Endothelial cell of umbilical vein (primary cell): ENCODE data around the gene CNTN5. TPM values are rescaled to one million over a fixed set of nuclear protein-coding genes. Genes with fewer than 3 reads are reported as not detected.

Source experiments
- BruUV-seq: library from RNA; stranded (reverse); fragments of 400-500 nt; replicated peaks from 2 replicates; lab custom pipeline; 2021; lab: Mats Ljungman, UMichigan
- CTCF ChIA-PET: fragments of 300-600, 350-600 bp; sonication (Branson Sonifier 250); formaldehyde crosslinking; loops from one replicate; lab custom pipeline; 2021; ENCODE audit warnings: antibody characterized with exemption, inconsistent platforms; lab: Charles Lee
- POLR2A ChIA-PET: fragments of 300-600, 350-600 bp; sonication (Branson Sonifier 250); formaldehyde crosslinking; loops from one replicate; lab custom pipeline; 2021; ENCODE audit warnings: antibody characterized with exemption, inconsistent platforms; lab: Charles Lee
- DNase-seq: peaks from one replicate; pipeline ENCODE4 v3.0.0-alpha.2; 2011; ENCODE audit warnings: low read depth, low spot score
- FAIRE-seq: peaks from 2 replicates; lab custom pipeline; 2011; peaks lifted over from hg19 to GRCh38; lab: Jason Lieb, UNC
- H2AFZ ChIP-seq: 2 replicates; pipeline ENCODE4 v1.6.0; 2012; ENCODE audit warnings: low read depth, low read length, control low read depth, inconsistent platforms
- H3K27ac ChIP-seq: 2 replicates; pipeline ENCODE4 v1.5.1; 2011; ENCODE audit warnings: low read depth, mild to moderate bottlenecking, control low read depth, low read length, moderate library complexity; ENCODE audit not compliant: insufficient read depth
- H3K27me3 ChIP-seq, 2 experiments: 2 replicates each; pipeline versions ENCODE4 v1.6.0 to v1.6.1; 2011; ENCODE audit warnings: low read length in 2 of 2, mixed read lengths in 1 of 2; ENCODE audit not compliant: control insufficient read depth in 2 of 2, insufficient read depth in 2 of 2
- H3K36me3 ChIP-seq, 2 experiments: 2 replicates in 1 of 2; 3 replicates in 1 of 2; pipeline ENCODE4 v1.5.1; 2011; ENCODE audit warnings: low read length in 2 of 2, mild to moderate bottlenecking in 1 of 2, moderate library complexity in 1 of 2; ENCODE audit not compliant: control insufficient read depth in 2 of 2, insufficient read depth in 2 of 2; ENCODE audit errors: extremely low read depth in 1 of 2
- H3K4me1 ChIP-seq: 3 replicates; pipeline ENCODE4 v1.5.1; 2011; ENCODE audit warnings: mild to moderate bottlenecking, low read length; ENCODE audit not compliant: control insufficient read depth, insufficient read depth; ENCODE audit errors: extremely low read depth
- H3K4me2 ChIP-seq: 2 replicates; pipeline ENCODE4 v1.6.1; 2011; ENCODE audit warnings: low read length, control low read depth, mixed read lengths; ENCODE audit not compliant: insufficient read depth
- H3K4me3 ChIP-seq, 3 experiments: fragments of 200-600 bp in 1 of 3; sonication (generic), shearing (Covaris generic) in 1 of 3; replicated peaks in 1 of 3; 2 replicates each; pipeline ENCODE4 v1.5.1; 2011 to 2016; ENCODE audit warnings: control low read depth in 3 of 3, low read length in 3 of 3, mild to moderate bottlenecking in 2 of 3, inconsistent platforms in 1 of 3, low read depth in 1 of 3, moderate library complexity in 1 of 3; ENCODE audit not compliant: insufficient read depth in 1 of 3
- H3K79me2 ChIP-seq: 2 replicates; pipeline ENCODE4 v1.6.0; 2012; ENCODE audit warnings: low read length, inconsistent platforms; ENCODE audit not compliant: control insufficient read depth, insufficient read depth
- H3K9ac ChIP-seq: replicated peaks from 2 replicates; pipeline ENCODE3; 2011; ENCODE audit warnings: low read length, control low read depth; ENCODE audit not compliant: insufficient read depth; ENCODE audit errors: extremely low read depth
- H3K9me1 ChIP-seq: replicated peaks from 3 replicates; pipeline ENCODE4 v1.6.0; 2011; ENCODE audit warnings: mild to moderate bottlenecking, low read length; ENCODE audit not compliant: control insufficient read depth, insufficient read depth; ENCODE audit errors: extremely low read depth
- H3K9me3 ChIP-seq: replicated peaks from 2 replicates; pipeline ENCODE4 v1.5.1; 2012; ENCODE audit warnings: low read length, inconsistent platforms; ENCODE audit not compliant: control insufficient read depth, insufficient read depth
- H4K20me1 ChIP-seq: replicated peaks from 2 replicates; pipeline ENCODE3; 2011; ENCODE audit warnings: mild to moderate bottlenecking, low read length; ENCODE audit not compliant: control insufficient read depth, insufficient read depth; ENCODE audit errors: extremely low read depth
- EZH2 ChIP-seq: IDR thresholded peaks from 2 replicates; pipeline ENCODE4 v1.6.1; 2012; ENCODE audit warnings: borderline replicate concordance, low read depth, mild to moderate bottlenecking, moderate library complexity, low read length, inconsistent platforms; ENCODE audit not compliant: severe bottlenecking
- FOS ChIP-seq: IDR thresholded peaks from 2 replicates; pipeline ENCODE4 v1.6.1; 2011; ENCODE audit warnings: mild to moderate bottlenecking, low read length, moderate library complexity, borderline replicate concordance; ENCODE audit not compliant: insufficient read depth
- GATA2 ChIP-seq: IDR thresholded peaks from 2 replicates; pipeline ENCODE4 v1.7.0; 2011; ENCODE audit warnings: low read depth, mild to moderate bottlenecking, moderate library complexity, mixed read lengths, low read length; ENCODE audit not compliant: insufficient read length, insufficient read depth
- JUN ChIP-seq: IDR thresholded peaks from 2 replicates; pipeline ENCODE4 v1.6.1; 2011; ENCODE audit warnings: borderline replicate concordance, low read depth; ENCODE audit not compliant: insufficient read length, insufficient read depth
- MYC ChIP-seq: IDR thresholded peaks from one replicate; pipeline ENCODE4 v1.6.1; 2011; ENCODE audit warnings: mild to moderate bottlenecking, low read depth, low read length
- POLR2A ChIP-seq: IDR thresholded peaks from 2 replicates; pipeline ENCODE4 v1.6.1; 2012; ENCODE audit warnings: low read depth, mild to moderate bottlenecking, control low read depth, low read length
- POLR2AphosphoS5 ChIP-seq: IDR thresholded peaks from 2 replicates; pipeline ENCODE4 v1.6.1; 2012; ENCODE audit warnings: low read depth, mild to moderate bottlenecking, control low read depth, low read length, moderate library complexity; ENCODE audit not compliant: insufficient read depth
- dilution Hi-C: fragments of 300-500 bp; cut with MboI; formaldehyde crosslinking; loops from one replicate; pipeline ENCODE4 v1.15.0; 2019; ENCODE audit warnings: low sequenced_read_pairs; ENCODE audit not compliant: extremely low pct_ligation_motif_present
- intact Hi-C: fragments of 100-400 bp; cut with micrococcal nuclease; formaldehyde crosslinking; loops from one replicate; pipeline ENCODE4 v1.10.0; 2022
- polyA plus RNA-seq, 4 experiments: library from polyadenylated mRNA; depleted of rRNA in 3 of 4; stranded (reverse) in 3 of 4; unstranded in 1 of 4; fragments of >200 nt; gene quantifications; 2 replicates each; pipeline versions ENCODE4 v1.2.1 to v1.2.3, GENCODE V29; 2011 to 2012; ENCODE audit warnings: missing spikeins in 1 of 4
- total RNA-seq: library from RNA; stranded (reverse); gene quantifications from 2 replicates; pipeline ENCODE4 v1.2.3, GENCODE V29; 2021
- TF ChIP-seq, protein P1 (sequence below), 2 donors: IDR thresholded peaks; 1 replicate in 1 of 2; 2 replicates in 1 of 2; pipeline ENCODE4 v1.5.1; 2011; ENCODE audit warnings: low read length in 2 of 2, mild to moderate bottlenecking in 2 of 2, moderate library complexity in 2 of 2, control low read depth in 1 of 2, inconsistent platforms in 1 of 2, low read depth in 1 of 2; ENCODE audit not compliant: insufficient read depth in 1 of 2; ENCODE audit errors: extremely low read depth in 1 of 2
- TF ChIP-seq, protein P2 (sequence below): IDR thresholded peaks from 2 replicates; pipeline ENCODE4 v1.6.1; 2011; ENCODE audit not compliant: insufficient read depth, insufficient read length

Gene CNTN5
- total and polyA plus RNA-seq, 2 donors (not counting 3 experiments of a cell fraction or from before 2014, with no cell fraction given): not detected

DNA sequence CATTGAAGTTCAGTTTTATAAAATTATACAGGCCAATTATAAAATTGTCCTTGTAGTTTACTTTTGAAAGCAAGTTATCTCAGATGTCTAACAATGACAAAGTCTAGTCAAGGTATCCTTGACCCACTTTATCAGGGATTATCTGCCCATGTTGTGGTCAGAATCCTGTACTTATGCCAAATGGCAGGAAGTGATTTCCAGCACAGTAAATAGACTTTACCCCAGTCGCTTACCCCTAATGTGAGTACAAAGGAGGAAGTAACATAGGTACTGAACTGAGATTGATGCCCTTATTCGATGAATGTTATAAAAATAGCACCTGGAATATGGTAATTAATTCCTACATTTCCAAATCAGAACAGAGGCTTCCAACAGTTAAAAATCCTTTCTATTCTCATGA is 355.7 kb downstream of the CNTN5 start:
- no peaks in the 10 kb centered on the region for H3K79me2 ChIP-seq
- TF ChIP-seq POLR2AphosphoS5 (no peak), FOS (no peak), EZH2 (no peak), POLR2A (no peak), JUN (no peak), MYC (no peak), GATA2 (no peak)
- TF ChIP-seq, protein P1, sequence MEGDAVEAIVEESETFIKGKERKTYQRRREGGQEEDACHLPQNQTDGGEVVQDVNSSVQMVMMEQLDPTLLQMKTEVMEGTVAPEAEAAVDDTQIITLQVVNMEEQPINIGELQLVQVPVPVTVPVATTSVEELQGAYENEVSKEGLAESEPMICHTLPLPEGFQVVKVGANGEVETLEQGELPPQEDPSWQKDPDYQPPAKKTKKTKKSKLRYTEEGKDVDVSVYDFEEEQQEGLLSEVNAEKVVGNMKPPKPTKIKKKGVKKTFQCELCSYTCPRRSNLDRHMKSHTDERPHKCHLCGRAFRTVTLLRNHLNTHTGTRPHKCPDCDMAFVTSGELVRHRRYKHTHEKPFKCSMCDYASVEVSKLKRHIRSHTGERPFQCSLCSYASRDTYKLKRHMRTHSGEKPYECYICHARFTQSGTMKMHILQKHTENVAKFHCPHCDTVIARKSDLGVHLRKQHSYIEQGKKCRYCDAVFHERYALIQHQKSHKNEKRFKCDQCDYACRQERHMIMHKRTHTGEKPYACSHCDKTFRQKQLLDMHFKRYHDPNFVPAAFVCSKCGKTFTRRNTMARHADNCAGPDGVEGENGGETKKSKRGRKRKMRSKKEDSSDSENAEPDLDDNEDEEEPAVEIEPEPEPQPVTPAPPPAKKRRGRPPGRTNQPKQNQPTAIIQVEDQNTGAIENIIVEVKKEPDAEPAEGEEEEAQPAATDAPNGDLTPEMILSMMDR (IDR thresholded peaks at IDR 0.05; ENCODE audit: extremely low read depth in 1 of 2, insufficient read depth in 1 of 2, low read depth in 1 of 2, low read length in 2 of 2): no peak
- TF ChIP-seq, protein P2, sequence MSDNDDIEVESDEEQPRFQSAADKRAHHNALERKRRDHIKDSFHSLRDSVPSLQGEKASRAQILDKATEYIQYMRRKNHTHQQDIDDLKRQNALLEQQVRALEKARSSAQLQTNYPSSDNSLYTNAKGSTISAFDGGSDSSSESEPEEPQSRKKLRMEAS: no peak
- no peak overlapping the region for H3K27ac ChIP-seq
- intact Hi-C loops: no loop called here
- no peak for DNase-seq
- H3K4me2 ChIP-seq: no peak overlapping the region
- no peak overlapping the region for H3K9ac ChIP-seq
- no peaks in the 10 kb centered on the region for H4K20me1 ChIP-seq
- H2AFZ ChIP-seq: no peak overlapping the region
- ChIA-PET CTCF (no interaction called here), POLR2A (no interaction called here)
- dilution Hi-C loops: no loop called here
- H3K4me3 ChIP-seq: no peak overlapping the region
- no peaks in the 10 kb centered on the region for H3K9me1 ChIP-seq
- no TSS peak for BruUV-seq
- no peaks in the 10 kb centered on the region for H3K9me3 ChIP-seq
- FAIRE-seq: no peak
- no peaks in the 10 kb centered on the region for H3K4me1 ChIP-seq
- H3K36me3 ChIP-seq: no peaks in the 10 kb centered on the region
- H3K27me3 ChIP-seq: no peaks in the 10 kb centered on the region
